ENCODE results near the gene MSH5. TPM values are rescaled to one million over a fixed set of nuclear protein-coding genes. Genes with fewer than 3 reads are reported as not detected.

The MSH5 gene
- total and polyA plus RNA-seq, 2 of the 13 experiments (the other 11 are each of a cell fraction or from before 2014, with no cell fraction given), result 10.2 to 38.7 TPM

DNA sequence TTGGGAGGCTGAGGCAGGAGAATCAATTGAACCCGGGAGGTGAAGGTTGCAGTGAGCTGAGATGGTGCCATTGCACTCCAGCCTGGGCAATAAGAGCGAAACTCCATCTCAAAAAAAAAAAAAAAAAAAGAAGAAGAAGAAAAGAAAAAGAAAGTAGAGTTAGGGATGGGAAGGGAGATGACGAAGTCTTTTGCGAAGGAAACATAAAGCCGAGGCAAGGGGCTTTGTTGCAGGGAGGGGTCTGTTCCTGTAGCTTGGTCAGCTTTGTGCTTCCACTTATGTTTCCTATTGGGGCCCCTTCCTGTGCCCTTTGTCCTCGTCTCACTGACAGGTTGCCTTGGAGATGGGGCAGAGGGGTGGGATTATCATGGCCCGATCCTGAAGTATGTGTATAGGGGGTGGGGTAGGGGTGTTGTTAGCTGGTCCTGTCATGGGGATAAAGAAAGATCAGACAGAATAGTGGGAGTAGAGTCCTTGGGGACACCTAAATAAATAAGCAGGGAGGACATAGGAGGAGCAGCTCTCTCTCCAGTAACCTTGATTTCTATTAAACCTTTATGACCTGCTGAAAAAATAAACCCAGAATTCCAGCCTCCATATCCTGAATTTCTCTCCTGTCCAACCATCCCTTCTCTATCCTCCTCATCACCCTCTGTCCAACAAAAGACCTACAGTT, 2.4 kb upstream of the MSH5 start (continued):
- TF ChIP-seq RBM39 (IDR thresholded peaks at IDR 0.05; ENCODE audit: low read depth, low read length, poor library complexity, severe bottlenecking), result no peak
- peak; percentile 75; the same call in 1 of the 3 replicates for TF ChIP-seq MXI1 (IDR thresholded peaks at IDR 0.05; ENCODE audit: borderline replicate concordance, low read depth, low read length)
- TF ChIP-seq, protein P1, sequence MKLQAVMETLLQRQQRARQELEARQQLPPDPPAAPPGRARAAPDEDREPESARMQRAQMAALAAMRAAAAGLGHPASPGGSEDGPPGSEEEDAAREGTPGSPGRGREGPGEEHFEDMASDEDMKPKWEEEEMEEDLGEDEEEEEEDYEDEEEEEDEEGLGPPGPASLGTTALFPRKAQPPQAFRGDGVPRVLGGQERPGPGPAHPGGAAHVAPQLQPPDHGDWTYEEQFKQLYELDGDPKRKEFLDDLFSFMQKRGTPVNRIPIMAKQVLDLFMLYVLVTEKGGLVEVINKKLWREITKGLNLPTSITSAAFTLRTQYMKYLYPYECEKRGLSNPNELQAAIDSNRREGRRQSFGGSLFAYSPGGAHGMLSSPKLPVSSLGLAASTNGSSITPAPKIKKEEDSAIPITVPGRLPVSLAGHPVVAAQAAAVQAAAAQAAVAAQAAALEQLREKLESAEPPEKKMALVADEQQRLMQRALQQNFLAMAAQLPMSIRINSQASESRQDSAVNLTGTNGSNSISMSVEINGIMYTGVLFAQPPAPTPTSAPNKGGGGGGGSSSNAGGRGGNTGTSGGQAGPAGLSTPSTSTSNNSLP (IDR thresholded peaks at IDR 0.05; ENCODE audit: low read depth, low read length), result peak; percentile 86
- TF ChIP-seq, protein P2, sequence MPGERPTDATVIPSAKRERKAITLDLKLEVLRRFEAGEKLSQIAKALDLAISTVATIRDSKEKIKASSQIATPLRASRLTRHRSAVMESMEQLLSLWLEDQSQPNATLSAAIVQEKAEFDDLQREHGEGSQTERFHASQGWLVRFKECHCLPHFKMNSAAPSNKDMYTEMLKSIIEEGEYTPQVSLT (CRISPR knock-in tag; IDR thresholded peaks at IDR 0.05; ENCODE audit: borderline replicate concordance, low read depth), result no peak
- 0 out of 2 replicates have a peak, but pooled peaks have one; percentile 53 for TF ChIP-seq NAIF1 (CRISPR knock-in tag; IDR thresholded peaks at IDR 0.05; ENCODE audit: borderline replicate concordance)
- TF ChIP-seq CBX2 (IDR thresholded peaks at IDR 0.05; ENCODE audit: low read depth, low read length), result no peak
- no peak for TF ChIP-seq CBX2 (CRISPR knock-in tag; IDR thresholded peaks at IDR 0.05; ENCODE audit: low read depth)
- TF ChIP-seq SYNCRIP (IDR thresholded peaks at IDR 0.05; ENCODE audit: insufficient read depth, low read depth, low read length), result no peak
- peak; percentile 19; the same call in 1 of the 2 replicates for TF ChIP-seq MXD4 (CRISPR knock-in tag; IDR thresholded peaks at IDR 0.05)
- TF ChIP-seq ZNF572 (CRISPR knock-in tag; IDR thresholded peaks at IDR 0.05), result no peak
- no peak; the same call in 1 of the 2 replicates for TF ChIP-seq CBFB (CRISPR knock-in tag; IDR thresholded peaks at IDR 0.05)
- TF ChIP-seq FOXK1 (CRISPR knock-in tag; IDR thresholded peaks at IDR 0.05; ENCODE audit: borderline replicate concordance, low read depth), result peak; percentile 75; the same call in 1 of the 2 replicates
- TF ChIP-seq LBX2 (CRISPR knock-in tag; IDR thresholded peaks at IDR 0.05; ENCODE audit: borderline replicate concordance), result no peak
- 0 out of 2 replicates have a peak, but pooled peaks have one; percentile 19 for TF ChIP-seq ZNF639 (CRISPR knock-in tag; conservative IDR thresholded peaks at IDR 0.05)
- TF ChIP-seq FOXJ3 (CRISPR knock-in tag; IDR thresholded peaks at IDR 0.05; ENCODE audit: borderline replicate concordance), result peak; percentile 68
- TF ChIP-seq ZNF281 (CRISPR knock-in tag; IDR thresholded peaks at IDR 0.05; ENCODE audit: borderline replicate concordance), result peak; percentile 93
- no peak for TF ChIP-seq RBAK (CRISPR knock-in tag; IDR thresholded peaks at IDR 0.05)
- no peak for TF ChIP-seq MBNL3 (CRISPR knock-in tag; conservative IDR thresholded peaks at IDR 0.05)
- TF ChIP-seq SRF (IDR thresholded peaks at IDR 0.05; ENCODE audit: low read depth, low read length), result peak; percentile 6; the same call in 1 of the 2 replicates
- no peak for TF ChIP-seq ZNF839 (CRISPR knock-in tag; IDR thresholded peaks at IDR 0.05; ENCODE audit: borderline replicate concordance)
- TF ChIP-seq PCBP2 (optimal IDR thresholded peaks at IDR 0.05; ENCODE audit: low read depth, low read length, poor library complexity, severe bottlenecking), result no peak
- TF ChIP-seq THAP11 (CRISPR knock-in tag; IDR thresholded peaks at IDR 0.05), result peak; percentile 69
- peak in 1 of 2 experiments; percentile 89; a peak in 2 of 4 replicates for TF ChIP-seq POLR2A (IDR thresholded peaks at IDR 0.05; ENCODE audit: insufficient read depth in 1 of 2, low read depth in 2 of 2, low read length in 2 of 2)

All from HepG2 (cell line).